Muscle layer of colon (tissue), 2 donors: ENCODE measurements around the gene SPATA31D1.
"Not testable (repeated sequence)": the region's sequence is repeated elsewhere in the genome, so short reads cannot be mapped to it uniquely, and the experiment has no call there.

Experiments
- H3K27ac ChIP-seq: one replicate; pipeline ENCODE4 v1.7.0; 2013; ENCODE audit warnings: low read depth, mild to moderate bottlenecking, low read length, moderate library complexity
- H3K27me3 ChIP-seq, 2 donors: one replicate each; pipeline ENCODE4 v1.7.0; 2013; ENCODE audit warnings: low read length in 2 of 2, mild to moderate bottlenecking in 2 of 2; ENCODE audit not compliant: insufficient read depth in 2 of 2, control insufficient read depth in 1 of 2
- H3K36me3 ChIP-seq: one replicate; pipeline ENCODE4 v1.7.0; 2013; ENCODE audit warnings: mild to moderate bottlenecking, low read length; ENCODE audit not compliant: insufficient read depth
- H3K4me1 ChIP-seq: one replicate; pipeline ENCODE4 v1.7.0; 2013; ENCODE audit warnings: mild to moderate bottlenecking, low read length; ENCODE audit not compliant: insufficient read depth
- H3K4me3 ChIP-seq, 2 donors: one replicate each; pipeline ENCODE4 v1.7.0; 2013; ENCODE audit warnings: low read length in 2 of 2, low read depth in 1 of 2, mild to moderate bottlenecking in 1 of 2, moderate library complexity in 1 of 2
- H3K9ac ChIP-seq: one replicate; pipeline ENCODE4 v1.7.0; 2013; ENCODE audit warnings: low read length
- H3K9me3 ChIP-seq: one replicate; pipeline ENCODE4 v1.7.0; 2013; ENCODE audit warnings: mild to moderate bottlenecking, low read length
- donor health status: abdominal sarcoma.
- donor health status: Adenocarcinoma of cecum.

The SPATA31D1 gene

GRCh38 chr9:81988472-81988871 is at the start of gene SPATA31D1:
Gene SPATA31D1 (plus strand): TSS chr9:81988772. CDS start chr9:81988819, 47 bp downstream.
- not testable (repeated sequence) for H3K4me1 ChIP-seq, H3K4me3 ChIP-seq, H3K27me3 ChIP-seq, H3K9me3 ChIP-seq, H3K9ac ChIP-seq, H3K27ac ChIP-seq, H3K36me3 ChIP-seq

- not testable (repeated sequence) for H3K9me3 ChIP-seq, H3K27me3 ChIP-seq, H3K27ac ChIP-seq, H3K9ac ChIP-seq, H3K4me1 ChIP-seq, H3K36me3 ChIP-seq, H3K4me3 ChIP-seq
Measured at GRCh38 chr9:81943393-81943792, 45.2 kb upstream of the SPATA31D1 start, which contains the start of gene SPATA31D3. Gene SPATA31D3 (plus strand): TSS chr9:81943500. CDS start chr9:81943586, 86 bp downstream.

DNA sequence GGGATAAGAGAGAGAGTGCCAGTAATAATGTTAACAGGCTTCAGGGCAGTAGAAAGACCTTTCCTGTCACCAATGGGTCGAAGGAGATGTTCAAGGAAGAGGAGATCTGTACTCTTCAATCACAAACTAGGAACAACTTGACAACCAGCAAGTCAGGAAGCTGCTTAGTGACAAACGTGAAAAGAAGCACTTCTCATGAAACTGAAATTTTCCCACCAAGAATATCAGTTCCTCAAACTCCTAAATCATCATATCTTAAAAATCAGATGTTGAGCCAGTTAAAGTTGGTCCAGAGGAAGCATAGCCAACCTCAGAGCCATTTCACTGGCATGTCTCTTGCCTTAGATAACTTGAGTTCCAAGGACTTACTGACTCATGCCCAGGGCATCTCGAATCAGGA is 39.9 kb upstream of the SPATA31D1 start:
- not testable (repeated sequence) for H3K9me3 ChIP-seq, H3K9ac ChIP-seq, H3K36me3 ChIP-seq, H3K27me3 ChIP-seq, H3K4me3 ChIP-seq, H3K4me1 ChIP-seq, H3K27ac ChIP-seq

GRCh38 chr9:81953096-81953495 is 35.5 kb upstream of the SPATA31D1 start:
- H3K9me3 ChIP-seq = no peaks in the 10 kb centered on the region
- H3K4me1 ChIP-seq = no peaks in the 10 kb centered on the region
- H3K27me3 ChIP-seq = no peaks in the 10 kb centered on the region
- H3K9ac ChIP-seq = no peak overlapping the region
- no peak overlapping the region for H3K27ac ChIP-seq
- H3K36me3 ChIP-seq = no peaks in the 10 kb centered on the region
- no peak overlapping the region for H3K4me3 ChIP-seq

DNA sequence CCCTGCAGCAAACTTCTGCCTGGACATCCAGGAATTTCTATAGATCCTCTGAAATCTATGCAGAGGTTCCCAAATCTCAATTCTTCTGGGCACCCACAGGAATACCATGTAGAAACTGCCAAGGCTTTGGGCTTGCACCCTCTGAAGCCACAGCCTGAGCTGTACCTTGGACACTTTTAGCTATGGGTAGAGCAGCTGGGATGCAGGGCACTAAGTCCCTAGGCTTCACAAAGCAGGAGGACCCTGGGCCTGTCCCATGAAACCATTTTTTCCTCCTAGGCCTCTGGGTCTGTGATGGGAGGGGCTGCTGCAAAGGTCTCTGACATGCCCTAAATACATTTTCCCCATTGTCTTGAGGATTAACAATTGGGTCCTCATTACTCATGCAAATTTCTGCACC is 32.9 kb upstream of the SPATA31D1 start:
- Histone ChIP-seq H3K4me1 (no peaks in the 10 kb centered on the region), H3K9me3 (no peaks in the 10 kb centered on the region), H3K27ac (no peak overlapping the region), H3K4me3 (no peak overlapping the region), H3K9ac (no peak overlapping the region), H3K27me3 (no peaks in the 10 kb centered on the region), H3K36me3 (no peaks in the 10 kb centered on the region)

GRCh38 chr9:81964218-81965171 is 24.1 kb upstream of the SPATA31D1 start:
- H3K9ac ChIP-seq = no peak overlapping the region
- no peaks in the 10 kb centered on the region for H3K27me3 ChIP-seq
- no peaks in the 10 kb centered on the region for H3K9me3 ChIP-seq
- H3K4me1 ChIP-seq = no peaks in the 10 kb centered on the region
- no peak overlapping the region for H3K27ac ChIP-seq
- no peaks in the 10 kb centered on the region for H3K36me3 ChIP-seq
- H3K4me3 ChIP-seq = no peak overlapping the region

DNA sequence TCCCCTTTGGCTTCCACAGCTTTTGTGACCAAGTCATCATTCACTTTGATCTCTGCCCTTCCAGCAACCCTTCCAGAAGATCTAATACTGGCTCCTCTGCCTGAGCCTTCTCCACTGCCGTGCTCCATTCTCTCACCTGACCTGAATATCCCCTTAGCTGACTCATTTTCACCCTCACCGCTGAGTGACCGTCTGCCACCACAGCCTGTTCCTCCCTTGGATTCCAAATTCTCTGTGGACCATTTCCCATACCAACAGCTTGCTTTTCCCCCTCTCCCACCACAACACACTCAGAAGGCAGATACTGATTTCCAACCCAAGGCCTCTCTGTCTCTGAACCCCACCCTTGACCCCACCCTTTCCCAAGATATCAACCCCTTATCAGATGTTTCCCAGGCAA is 20.5 kb upstream of the SPATA31D1 start:
- Histone ChIP-seq H3K4me1 (no peaks in the 10 kb centered on the region), H3K9me3 (no peaks in the 10 kb centered on the region), H3K27me3 (no peaks in the 10 kb centered on the region), H3K9ac (no peak overlapping the region), H3K27ac (no peak overlapping the region), H3K36me3 (no peaks in the 10 kb centered on the region), H3K4me3 (no peak overlapping the region)

DNA sequence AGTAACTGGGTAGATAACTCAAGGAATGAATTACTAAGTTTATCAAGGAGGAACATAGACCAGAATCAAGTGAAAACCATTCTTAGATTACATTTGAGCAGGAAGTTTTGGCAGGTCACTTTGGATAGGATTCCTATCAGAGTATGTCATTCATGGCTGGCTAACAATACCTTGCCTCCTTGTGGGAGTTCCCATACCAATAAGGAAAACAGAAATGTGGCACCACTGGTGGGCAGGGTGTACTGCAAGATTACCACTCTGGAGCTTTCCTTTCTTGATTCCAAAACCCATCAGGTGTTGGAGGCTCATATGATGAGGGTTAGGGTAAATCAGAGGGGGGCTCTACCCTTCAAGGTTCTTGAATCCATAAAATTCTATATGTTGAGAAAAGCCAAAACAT is 18.6 kb upstream of the SPATA31D1 start:
- no peaks in the 10 kb centered on the region for H3K36me3 ChIP-seq
- no peaks in the 10 kb centered on the region for H3K9me3 ChIP-seq

DNA sequence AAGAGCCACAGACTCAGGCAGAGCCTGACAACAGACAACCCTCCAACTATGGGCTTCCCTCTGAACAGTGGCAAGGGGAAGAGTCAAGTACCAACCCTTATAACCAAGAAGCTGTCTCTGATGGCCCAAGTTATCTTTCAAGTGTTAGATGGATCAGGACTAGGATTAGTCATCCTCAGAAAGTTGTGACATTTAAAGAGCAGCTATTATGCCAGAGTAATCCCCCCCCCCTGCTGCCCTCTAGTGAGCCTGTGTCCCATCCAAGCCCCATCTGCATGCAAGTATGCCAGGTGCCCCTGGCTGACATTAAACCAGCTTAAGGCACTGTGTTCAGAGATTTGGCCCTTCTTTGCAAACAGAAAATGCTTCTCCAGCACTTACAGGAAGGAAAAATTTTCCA is 16.8 kb upstream of the SPATA31D1 start:
- Histone ChIP-seq H3K4me1 (no peaks in the 10 kb centered on the region), H3K9me3 (no peaks in the 10 kb centered on the region), H3K4me3 (no peak overlapping the region), H3K36me3 (no peaks in the 10 kb centered on the region), H3K27me3 (no peaks in the 10 kb centered on the region), H3K27ac (no peak overlapping the region), H3K9ac (no peak overlapping the region)

More for the DNA sequence above, 18.6 kb upstream of the SPATA31D1 start:
- no peak overlapping the region for H3K27ac ChIP-seq
- H3K9ac ChIP-seq = no peak overlapping the region
- H3K4me1 ChIP-seq = no peaks in the 10 kb centered on the region
- no peak overlapping the region for H3K4me3 ChIP-seq
- H3K27me3 ChIP-seq = no peaks in the 10 kb centered on the region

GRCh38 chr9:81974764-81975163 is 13.8 kb upstream of the SPATA31D1 start:
- no peak overlapping the region for H3K9ac ChIP-seq
- no peak overlapping the region for H3K4me3 ChIP-seq
- no peaks in the 10 kb centered on the region for H3K36me3 ChIP-seq
- H3K9me3 ChIP-seq = no peaks in the 10 kb centered on the region
- no peaks in the 10 kb centered on the region for H3K4me1 ChIP-seq
- no peaks in the 10 kb centered on the region for H3K27me3 ChIP-seq
- H3K27ac ChIP-seq = no peak overlapping the region

- H3K36me3 ChIP-seq = no peaks in the 10 kb centered on the region
- H3K4me1 ChIP-seq = no peaks in the 10 kb centered on the region
- H3K4me3 ChIP-seq = no peak overlapping the region
- no peak overlapping the region for H3K27ac ChIP-seq
- H3K27me3 ChIP-seq = no peaks in the 10 kb centered on the region
- H3K9ac ChIP-seq = no peak overlapping the region
- no peaks in the 10 kb centered on the region for H3K9me3 ChIP-seq
Measured at GRCh38 chr9:81976351-81976750, 12.2 kb upstream of the SPATA31D1 start.

DNA sequence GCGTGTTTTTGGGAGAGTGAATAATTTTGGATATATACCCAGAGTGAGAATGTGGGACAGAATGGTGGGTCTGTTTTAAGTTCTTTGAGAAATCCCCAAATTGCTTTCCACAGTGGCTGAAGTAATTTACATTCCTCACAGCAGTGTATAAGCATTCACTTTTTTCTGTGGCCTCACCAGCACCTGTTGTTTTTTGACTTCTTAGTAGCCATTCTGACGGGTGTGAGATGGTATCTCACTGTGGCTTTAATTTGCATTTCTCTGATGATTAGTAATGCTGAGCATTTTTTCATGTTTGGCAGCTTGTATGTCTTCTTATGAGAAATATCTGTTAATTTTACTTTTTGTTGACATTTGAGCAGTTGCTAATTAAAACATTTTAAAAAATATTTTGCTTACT is 9.4 kb upstream of the SPATA31D1 start:
- Histone ChIP-seq H3K9ac (no peak overlapping the region), H3K36me3 (no peaks in the 10 kb centered on the region), H3K4me3 (no peak overlapping the region), H3K4me1 (no peaks in the 10 kb centered on the region), H3K27ac (no peak overlapping the region), H3K27me3 (no peaks in the 10 kb centered on the region), H3K9me3 (no peaks in the 10 kb centered on the region)
